ENCODE data around the gene MRPL54.

DNA sequence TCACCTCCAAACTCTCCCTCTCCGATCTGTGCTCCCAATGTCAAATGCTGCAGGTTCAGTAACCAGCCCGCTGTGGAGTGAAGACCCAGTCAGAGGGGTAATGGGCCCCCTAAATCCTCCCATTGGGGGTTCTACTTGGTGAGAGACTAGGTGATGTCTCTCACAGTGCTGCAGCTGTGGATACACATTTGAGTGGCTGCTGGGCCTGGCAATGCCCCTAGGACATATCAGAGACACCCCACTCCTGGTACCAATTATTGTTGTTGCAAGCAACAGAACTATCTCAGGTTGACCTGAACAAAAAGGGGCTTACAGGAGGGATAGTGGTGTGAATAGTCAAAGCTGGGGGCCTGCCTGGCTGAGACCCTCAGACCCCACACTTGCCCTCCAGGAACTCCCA, 19.1 kb downstream of the MRPL54 start:
- TF ChIP-seq EZH2 (IDR thresholded peaks at IDR 0.05; ENCODE audit: low read length, unreplicated experiment), result no peak
- TF ChIP-seq, protein P1, sequence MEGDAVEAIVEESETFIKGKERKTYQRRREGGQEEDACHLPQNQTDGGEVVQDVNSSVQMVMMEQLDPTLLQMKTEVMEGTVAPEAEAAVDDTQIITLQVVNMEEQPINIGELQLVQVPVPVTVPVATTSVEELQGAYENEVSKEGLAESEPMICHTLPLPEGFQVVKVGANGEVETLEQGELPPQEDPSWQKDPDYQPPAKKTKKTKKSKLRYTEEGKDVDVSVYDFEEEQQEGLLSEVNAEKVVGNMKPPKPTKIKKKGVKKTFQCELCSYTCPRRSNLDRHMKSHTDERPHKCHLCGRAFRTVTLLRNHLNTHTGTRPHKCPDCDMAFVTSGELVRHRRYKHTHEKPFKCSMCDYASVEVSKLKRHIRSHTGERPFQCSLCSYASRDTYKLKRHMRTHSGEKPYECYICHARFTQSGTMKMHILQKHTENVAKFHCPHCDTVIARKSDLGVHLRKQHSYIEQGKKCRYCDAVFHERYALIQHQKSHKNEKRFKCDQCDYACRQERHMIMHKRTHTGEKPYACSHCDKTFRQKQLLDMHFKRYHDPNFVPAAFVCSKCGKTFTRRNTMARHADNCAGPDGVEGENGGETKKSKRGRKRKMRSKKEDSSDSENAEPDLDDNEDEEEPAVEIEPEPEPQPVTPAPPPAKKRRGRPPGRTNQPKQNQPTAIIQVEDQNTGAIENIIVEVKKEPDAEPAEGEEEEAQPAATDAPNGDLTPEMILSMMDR (conservative IDR thresholded peaks at IDR 0.05; ENCODE audit: low read depth, low read length), result no peak
- TF ChIP-seq EZH2phosphoT487 (IDR thresholded peaks at IDR 0.05; ENCODE audit: borderline replicate concordance, low read length), result no peak

All from PC-3 (cell line).